GM19324 (cell line): ENCODE data around the gene NKX6-1.

Source experiments
- ATAC-seq: cut with Tn5 transposase; IDR thresholded peaks from one replicate; pipeline ENCODE4 v1.9.1; 2021; ENCODE audit warnings: mild to moderate bottlenecking, moderate library complexity; ENCODE audit not compliant: unreplicated experiment, low FRiP score

NKX6-1 gene

GRCh38 chr4:84499624-84499982 is 511 bp upstream of the NKX6-1 start:
- ATAC-seq = no peak

- ATAC-seq = no peak
Measured at GRCh38 chr4:84498203-84498934, 723 bp downstream of the NKX6-1 start.

- ATAC-seq = no peak
Measured at GRCh38 chr4:84497504-84498202, 1.4 kb downstream of the NKX6-1 start.

- no peak for ATAC-seq
Measured at GRCh38 chr4:84496706-84497503, 2.2 kb downstream of the NKX6-1 start.

- no peak for ATAC-seq
Measured at GRCh38 chr4:84496331-84496705, 2.8 kb downstream of the NKX6-1 start.

- ATAC-seq = no peak
Measured at GRCh38 chr4:84495794-84496261, 3.3 kb downstream of the NKX6-1 start.

GRCh38 chr4:84495118-84495793 is 3.8 kb downstream of the NKX6-1 start:
- ATAC-seq = no peak

- no peak for ATAC-seq
Measured at GRCh38 chr4:84494531-84494930, 4.6 kb downstream of the NKX6-1 start.

GRCh38 chr4:84494076-84494475 is 5.0 kb downstream of the NKX6-1 start:
- no peak for ATAC-seq

- ATAC-seq = no peak
Measured at GRCh38 chr4:84493092-84493850, 5.8 kb downstream of the NKX6-1 start.

GRCh38 chr4:84492737-84493091 is 6.4 kb downstream of the NKX6-1 start:
- ATAC-seq = no peak

GRCh38 chr4:84492290-84492689 is 6.8 kb downstream of the NKX6-1 start:
- ATAC-seq = no peak

- ATAC-seq = no peak
Measured at GRCh38 chr4:84491481-84491880, 7.6 kb downstream of the NKX6-1 start.

- no peak for ATAC-seq
Measured at GRCh38 chr4:84490663-84491062, 8.4 kb downstream of the NKX6-1 start.

- ATAC-seq = no peak
Measured at GRCh38 chr4:84484236-84484635, 14.9 kb downstream of the NKX6-1 start.

GRCh38 chr4:84483688-84484087 is 15.4 kb downstream of the NKX6-1 start:
- ATAC-seq = no peak

- no peak for ATAC-seq
Measured at GRCh38 chr4:84482564-84483563, 16.2 kb downstream of the NKX6-1 start.

GRCh38 chr4:84481860-84482245 is 17.2 kb downstream of the NKX6-1 start:
- no peak for ATAC-seq
